H1 (cell line): Measurements from ENCODE around the gene SLC48A1. TPM values are rescaled to one million over a fixed set of nuclear protein-coding genes. Genes with fewer than 3 reads are reported as not detected.

Experiments used
- ASH2L ChIP-seq: fragments of 200-600, 300-600 bp; sonication (generic); IDR thresholded peaks from one replicate; pipeline ENCODE4 v1.7.1; 2017; ENCODE audit warnings: low read length
- CEBPB ChIP-seq: IDR thresholded peaks from 2 replicates; pipeline ENCODE4 v1.6.1; 2012; ENCODE audit warnings: low read depth, low read length
- JUND ChIP-seq: IDR thresholded peaks from 2 replicates; pipeline ENCODE4 v1.6.1; 2011; ENCODE audit warnings: mild to moderate bottlenecking, improper control_type of control experiment, low read length
- POU5F1 ChIP-seq: IDR thresholded peaks from 2 replicates; pipeline ENCODE4 v1.6.1; 2011; ENCODE audit warnings: low read depth, mild to moderate bottlenecking, low read length, moderate library complexity
- RXRA ChIP-seq: IDR thresholded peaks from 2 replicates; pipeline ENCODE4 v1.6.1; 2011; ENCODE audit warnings: low read depth, mild to moderate bottlenecking, low read length, moderate library complexity; ENCODE audit not compliant: insufficient read depth
- SIN3A ChIP-seq, 2 experiments: IDR thresholded peaks in 1 of 2; conservative IDR thresholded peaks in 1 of 2; 2 replicates each; pipeline ENCODE4 v1.6.1; 2011 to 2012; ENCODE audit warnings: low read length in 2 of 2, improper control_type of control experiment in 1 of 2, low read depth in 1 of 2, mild to moderate bottlenecking in 1 of 2
- SP1 ChIP-seq: IDR thresholded peaks from 2 replicates; pipeline ENCODE4 v1.6.1; 2011; ENCODE audit warnings: low read depth, low read length
- TCF12 ChIP-seq: IDR thresholded peaks from 2 replicates; pipeline ENCODE4 v1.6.1; 2011; ENCODE audit warnings: low read depth, mild to moderate bottlenecking, low read length
- YY1 ChIP-seq: IDR thresholded peaks from 2 replicates; pipeline ENCODE4 v1.6.1; 2011; ENCODE audit warnings: low read depth, mild to moderate bottlenecking, low read length
- polyA plus RNA-seq, 7 experiments: library from polyadenylated mRNA; depleted of rRNA in 3 of 7; stranded (reverse) in 5 of 7; unstranded in 2 of 7; fragments of >200 nt in 5 of 7; fragments of 200-250 nt in 2 of 7; gene quantifications; 1 replicate in 5 of 7; 2 replicates in 1 of 7; 4 replicates in 1 of 7; pipeline versions ENCODE4 v1.2.1 to v1.2.3, GENCODE V29; 2011 to 2013; ENCODE audit warnings: missing spikeins in 2 of 7, mixed read lengths in 2 of 7
- total RNA-seq: library from RNA; stranded (reverse); fragmentation: NEBNext Ultra II Directional; extraction: Animal tissue kit (Norgen Biotek cat#: 25700); gene quantifications from 2 replicates; pipeline ENCODE4 v1.2.1, GENCODE V29; 2021
- TF ChIP-seq, protein P1 (sequence below): IDR thresholded peaks from 2 replicates; pipeline ENCODE4 v1.6.1; 2012; ENCODE audit warnings: low read length, inconsistent platforms

Gene SLC48A1
- total and polyA plus RNA-seq, 2 of the 8 experiments (the other 6 are each of a cell fraction or from before 2014, with no cell fraction given): 9.5 to 14.1 TPM

DNA sequence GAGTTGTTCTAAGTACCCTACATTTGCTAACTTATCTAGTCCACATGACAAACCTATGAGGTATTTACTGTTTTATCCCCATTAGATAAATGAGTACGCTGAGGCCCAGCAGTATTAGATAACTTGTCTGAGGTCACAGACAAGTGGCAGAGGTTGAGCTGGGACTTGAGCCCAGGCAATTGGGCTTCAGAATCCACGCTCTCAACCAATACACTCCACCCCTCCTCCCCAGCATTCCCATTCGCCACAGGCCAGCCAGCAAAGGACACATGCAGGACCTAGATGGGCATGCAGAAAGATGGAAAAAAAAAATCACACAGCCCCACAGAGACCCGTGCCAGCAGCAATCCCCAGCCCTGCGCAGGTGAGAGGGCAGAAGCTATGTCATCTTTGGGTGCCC lies 34.3 kb downstream of the SLC48A1 start (continued):
- TF ChIP-seq, protein P1, sequence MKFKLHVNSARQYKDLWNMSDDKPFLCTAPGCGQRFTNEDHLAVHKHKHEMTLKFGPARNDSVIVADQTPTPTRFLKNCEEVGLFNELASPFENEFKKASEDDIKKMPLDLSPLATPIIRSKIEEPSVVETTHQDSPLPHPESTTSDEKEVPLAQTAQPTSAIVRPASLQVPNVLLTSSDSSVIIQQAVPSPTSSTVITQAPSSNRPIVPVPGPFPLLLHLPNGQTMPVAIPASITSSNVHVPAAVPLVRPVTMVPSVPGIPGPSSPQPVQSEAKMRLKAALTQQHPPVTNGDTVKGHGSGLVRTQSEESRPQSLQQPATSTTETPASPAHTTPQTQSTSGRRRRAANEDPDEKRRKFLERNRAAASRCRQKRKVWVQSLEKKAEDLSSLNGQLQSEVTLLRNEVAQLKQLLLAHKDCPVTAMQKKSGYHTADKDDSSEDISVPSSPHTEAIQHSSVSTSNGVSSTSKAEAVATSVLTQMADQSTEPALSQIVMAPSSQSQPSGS: no peak
- no peak for TF ChIP-seq CEBPB
- TF ChIP-seq RXRA: no peak
- TF ChIP-seq POU5F1: no peak
- TF ChIP-seq ASH2L: no peak
- no peak for TF ChIP-seq YY1
- no peak for TF ChIP-seq SP1
- no peak for TF ChIP-seq JUND
- no peak for TF ChIP-seq TCF12
- no peak for TF ChIP-seq SIN3A (conservative IDR thresholded peaks at IDR 0.05 in 1 of 2, IDR thresholded peaks at IDR 0.05 in 1 of 2; ENCODE audit: low read depth in 1 of 2, low read length in 2 of 2)
